ENCODE measurements around the gene PDE4D.

Gene PDE4D

DNA sequence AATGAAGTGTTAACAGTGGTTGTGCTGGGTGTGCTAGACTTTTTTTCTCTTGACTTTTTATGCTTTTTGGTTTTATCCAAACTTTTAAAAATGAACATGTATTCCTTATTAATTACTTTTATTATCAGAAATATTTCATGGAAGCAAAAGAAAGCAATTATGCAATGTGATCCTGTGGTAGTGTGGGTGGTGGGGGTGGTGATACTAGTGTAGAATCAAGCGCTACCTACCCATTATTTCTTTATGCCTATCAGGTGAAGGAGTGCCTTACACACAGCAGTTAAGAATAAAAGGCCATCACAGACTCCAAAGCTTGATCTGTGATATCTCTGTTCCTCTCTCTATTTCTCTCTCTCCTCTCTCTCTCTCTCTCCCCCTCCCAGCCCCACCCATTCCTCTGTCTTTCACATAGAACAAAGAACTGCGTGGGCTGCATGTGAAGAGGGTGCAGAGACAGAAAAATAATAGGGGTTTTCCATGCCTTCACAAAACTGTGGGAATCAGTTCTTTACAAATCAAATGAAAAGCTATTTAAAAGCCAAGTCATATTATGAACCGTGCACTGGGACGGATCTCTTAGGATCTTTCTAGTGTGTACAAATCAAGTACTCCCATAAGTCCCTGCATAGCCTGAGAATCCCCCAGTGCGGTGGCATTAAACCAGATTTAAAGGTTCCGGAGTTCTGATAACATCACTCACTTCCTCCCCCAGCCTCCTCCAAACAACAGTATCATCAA is 959.5 kb downstream of the PDE4D start:
- DNase-seq: no peak

DNA sequence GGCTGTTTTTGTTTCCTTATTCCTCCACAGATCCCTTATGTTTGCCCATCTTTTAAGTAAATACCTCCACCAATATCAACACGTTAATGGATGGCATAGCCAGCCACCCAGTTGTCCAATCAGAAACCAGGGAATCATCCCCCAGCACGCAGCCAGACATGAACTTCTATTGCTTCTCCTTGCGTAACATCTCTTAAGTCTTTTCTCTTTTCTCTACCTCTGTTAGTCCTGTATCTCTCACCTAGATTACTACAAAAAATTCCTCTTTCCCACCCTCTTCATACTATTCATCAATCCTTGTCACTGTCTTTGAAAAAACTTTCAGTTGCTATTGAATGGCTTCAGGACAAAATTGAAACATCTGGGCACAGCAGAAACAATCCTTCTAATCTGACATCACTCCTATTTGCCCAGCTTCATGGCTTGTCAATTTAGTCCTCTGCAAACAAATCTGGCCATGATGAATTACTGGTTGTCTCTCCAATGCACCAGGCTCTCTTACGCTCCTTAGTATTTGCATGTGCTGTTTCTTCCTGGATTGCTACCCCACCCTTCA is 961.4 kb downstream of the PDE4D start:
- DNase-seq: no peak

DNA sequence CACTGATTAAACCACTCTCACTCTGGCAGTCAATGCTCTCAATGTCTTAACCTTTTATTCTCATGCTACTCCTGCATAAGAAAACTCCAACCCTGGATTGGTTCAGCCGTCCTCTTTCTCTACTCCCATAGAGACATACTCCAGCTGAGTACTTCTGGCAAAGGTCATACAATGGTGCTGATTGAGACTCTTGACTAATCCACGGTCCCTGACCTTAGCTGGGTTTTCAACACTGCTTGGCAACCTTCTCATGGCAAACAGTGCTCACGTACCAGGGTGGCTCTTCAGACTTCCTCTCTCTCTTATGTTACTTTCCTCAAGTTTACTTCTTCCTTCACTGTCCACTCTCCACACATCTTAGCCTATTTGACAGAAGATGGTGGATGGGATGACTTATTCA is 963.0 kb downstream of the PDE4D start:
- no peak for DNase-seq

DNA sequence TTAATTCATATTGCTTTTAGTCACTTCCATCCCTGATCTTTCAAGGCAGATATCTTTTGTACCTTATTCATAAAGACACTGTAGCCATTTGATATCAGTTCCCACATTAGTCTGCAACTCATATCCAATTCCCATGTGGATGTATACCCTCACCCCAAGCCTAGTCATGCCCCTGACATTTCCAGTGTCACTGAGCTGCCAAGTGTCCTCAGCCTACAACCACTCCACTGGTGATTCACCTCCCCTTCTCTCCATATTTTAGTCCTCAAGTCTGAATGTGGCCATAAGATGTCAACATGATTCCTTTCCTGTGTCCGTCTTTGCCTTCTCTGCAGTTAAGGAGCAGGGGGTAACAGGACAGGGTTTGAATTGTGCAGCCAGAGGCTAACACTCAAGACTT is 963.8 kb downstream of the PDE4D start:
- DNase-seq: no peak

DNA sequence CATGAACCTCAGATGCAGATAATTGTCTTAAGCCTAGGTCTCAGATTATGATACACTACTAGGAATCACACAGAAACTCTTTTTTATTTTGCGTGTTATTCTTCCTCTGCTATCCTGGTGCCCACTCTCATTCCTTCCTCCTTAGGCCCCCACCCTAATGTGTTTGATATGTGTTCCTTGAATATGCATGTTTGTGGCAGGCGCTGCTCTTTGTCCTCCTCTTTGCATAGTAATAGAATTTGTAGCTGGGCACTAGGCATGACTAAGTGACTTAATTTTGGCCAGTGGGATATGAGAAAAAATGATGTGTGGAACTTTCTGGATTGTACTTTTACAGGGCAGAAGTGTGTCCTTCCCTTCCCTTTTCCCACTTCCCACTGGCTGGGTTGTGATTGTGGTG is 965.6 kb downstream of the PDE4D start:
- no peak for DNase-seq

DNA sequence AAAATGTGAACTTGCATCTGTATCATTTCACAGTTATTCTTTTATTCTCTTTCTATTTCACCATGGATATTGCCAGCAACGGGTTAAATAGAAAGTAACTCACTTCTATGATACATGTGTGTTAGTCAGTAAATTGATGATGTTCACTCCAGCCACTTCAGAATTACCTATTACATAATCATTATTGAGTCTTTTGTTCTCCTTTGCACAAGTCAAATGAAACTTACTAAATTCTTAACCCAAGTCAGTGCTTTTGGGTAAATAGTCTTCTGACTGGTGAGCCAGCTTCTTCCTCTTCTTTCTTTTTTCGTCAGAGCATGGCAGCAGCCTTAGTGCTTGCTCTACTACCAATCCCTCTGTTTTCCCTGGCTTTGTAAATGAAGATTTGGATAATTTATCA is 966.3 kb downstream of the PDE4D start:
- no peak for DNase-seq

DNA sequence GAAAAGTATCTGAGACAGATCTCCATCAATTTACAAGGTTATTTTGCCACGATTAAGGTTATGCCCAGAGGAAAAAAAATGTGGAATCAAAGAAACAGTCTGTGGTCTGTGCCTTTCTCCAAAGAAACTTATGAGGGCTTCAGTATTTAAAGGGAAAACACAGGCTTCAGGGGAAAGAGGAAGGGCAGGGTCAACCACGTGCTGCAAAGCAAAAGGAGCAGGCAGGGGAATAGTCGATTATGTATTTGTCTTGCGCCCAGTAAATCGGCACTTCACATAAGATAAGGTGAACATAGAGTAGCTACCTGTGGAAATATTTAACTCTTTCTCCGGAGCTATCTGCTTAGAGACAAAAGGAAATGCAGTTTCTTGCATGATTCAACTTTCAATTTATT is 967.0 kb downstream of the PDE4D start:
- no peak for DNase-seq

DNA sequence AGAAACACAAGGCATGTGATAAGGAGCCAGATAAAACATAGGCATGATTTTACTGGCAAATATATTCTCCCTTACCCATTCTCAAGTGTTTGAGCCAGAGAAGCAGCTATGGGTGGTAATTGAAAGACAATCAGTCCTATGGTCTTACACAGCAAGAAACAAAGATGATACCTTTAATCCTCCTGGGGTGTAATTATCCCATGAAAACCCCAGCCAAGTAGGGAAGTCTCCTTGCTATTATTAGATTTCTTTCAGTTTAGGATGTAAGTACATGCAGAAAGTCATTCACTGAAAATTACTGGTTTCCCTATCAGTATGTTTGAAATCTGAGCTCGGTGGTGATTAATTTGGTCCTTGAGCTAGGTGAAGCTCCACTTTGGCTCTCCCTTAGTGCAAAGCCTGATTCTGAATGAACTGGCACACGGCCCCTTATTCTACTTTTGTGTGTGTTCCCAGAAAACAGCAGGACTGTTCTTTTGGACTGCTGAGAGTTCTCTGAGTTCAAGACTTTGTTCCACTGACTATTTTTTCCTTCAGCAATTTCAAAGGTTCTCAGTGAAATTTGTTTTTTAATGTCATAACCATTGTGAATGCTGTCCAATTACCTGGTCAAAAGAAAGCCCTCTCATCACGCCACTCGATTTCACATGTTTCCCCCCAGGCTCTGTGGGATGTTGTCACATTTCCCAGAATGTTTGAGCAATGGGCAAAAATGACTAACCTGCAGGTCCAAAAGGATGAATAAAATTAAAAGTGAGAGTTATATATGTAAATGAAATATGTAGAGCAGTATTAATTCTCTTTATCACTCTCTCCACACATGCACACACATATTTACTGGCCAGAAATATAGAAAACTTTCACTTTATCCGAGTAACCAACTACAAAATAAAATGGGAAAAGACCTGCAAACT is 967.6 kb downstream of the PDE4D start:
- DNase-seq: no peak

DNA sequence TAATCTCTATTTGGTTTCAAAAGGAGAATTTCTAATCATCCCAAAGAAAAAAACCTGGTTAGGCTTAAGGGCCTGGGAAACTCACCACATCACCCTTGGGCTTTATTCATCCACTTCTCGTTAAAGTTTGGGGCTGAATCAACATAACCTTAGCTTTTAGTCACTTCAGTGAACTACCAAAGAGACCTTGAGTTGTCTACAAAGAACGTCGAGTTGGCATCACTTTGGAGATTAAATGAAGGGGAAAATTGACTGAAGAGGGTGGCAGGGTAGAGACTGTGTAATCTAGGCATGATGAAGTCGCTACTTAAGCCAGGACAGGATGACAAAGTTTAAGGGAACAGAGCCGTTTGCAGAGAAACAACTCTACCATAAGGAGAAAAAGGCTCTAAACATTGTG is 969.2 kb downstream of the PDE4D start:
- DNase-seq: no peak

DNA sequence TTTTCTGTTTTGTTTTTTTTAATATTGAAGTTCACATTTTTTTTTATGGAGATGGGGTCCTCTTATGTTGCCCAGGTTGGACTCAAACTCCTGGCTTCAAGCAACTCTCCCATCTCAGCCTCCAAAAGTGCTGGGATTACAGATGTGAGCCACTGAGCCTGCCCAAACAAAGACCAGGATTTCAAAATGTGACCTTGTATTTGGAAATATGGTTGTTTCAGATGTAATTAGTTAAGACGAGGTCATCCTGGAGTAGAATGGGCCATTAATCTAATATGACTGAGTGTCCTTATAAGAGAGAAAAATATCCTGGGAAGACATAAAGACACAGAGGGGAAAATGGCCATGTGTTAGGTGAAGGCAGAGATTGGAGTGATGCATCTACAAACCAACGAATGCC is 970.2 kb downstream of the PDE4D start:
- no peak for DNase-seq

DNA sequence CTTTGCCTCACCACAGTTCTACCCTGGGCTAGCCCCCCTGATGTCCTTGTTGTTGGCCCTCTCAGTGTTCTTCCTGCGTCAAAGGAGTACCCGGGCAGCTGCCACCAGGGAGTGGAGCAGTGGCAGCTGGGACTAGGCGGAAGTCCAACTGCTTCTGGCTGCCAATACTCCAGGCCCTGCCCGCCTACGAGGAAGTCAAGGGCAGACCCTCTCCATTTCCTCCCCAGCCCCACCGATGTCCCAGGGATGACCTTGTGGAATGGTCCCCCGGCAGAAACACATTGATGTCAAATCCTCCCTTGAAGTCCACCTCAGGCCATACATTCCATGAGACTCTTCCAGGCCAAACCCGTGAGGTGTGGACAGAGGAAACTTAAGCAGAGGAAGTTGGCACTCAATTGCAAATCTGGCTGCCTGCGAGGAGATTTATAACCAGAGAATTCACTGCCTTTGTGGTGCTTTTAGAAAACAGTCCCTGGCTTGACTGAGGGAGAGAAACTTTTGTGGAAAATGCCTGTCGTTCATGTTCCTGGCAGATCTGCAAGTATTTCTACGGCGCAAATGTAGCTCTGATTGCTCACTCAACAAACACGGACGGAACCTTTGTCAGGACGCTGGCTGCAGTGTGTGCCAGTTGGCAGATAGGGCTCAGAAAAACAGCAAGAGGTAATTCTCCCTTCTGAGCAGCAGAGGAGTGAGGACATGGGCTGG is 970.9 kb downstream of the PDE4D start:
- no peak for DNase-seq

DNA sequence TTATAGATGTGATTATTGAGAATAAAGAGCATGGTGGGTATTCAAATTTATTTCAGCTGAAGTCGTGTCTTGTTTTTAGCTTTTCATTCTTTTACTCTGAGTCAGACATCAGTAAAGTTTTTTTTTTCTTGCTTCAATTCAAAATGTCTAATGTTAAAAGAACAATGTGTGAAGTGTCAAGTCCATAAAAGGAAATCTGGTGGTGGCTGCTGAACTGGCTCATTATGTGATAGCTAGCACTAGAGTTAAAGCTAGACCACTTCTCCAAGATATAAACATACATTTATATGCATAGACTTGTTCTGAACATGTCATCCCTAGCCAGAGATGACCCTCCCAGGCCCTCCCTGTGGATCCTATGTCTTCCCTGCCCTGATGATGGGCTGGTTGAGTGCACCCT is 972.4 kb downstream of the PDE4D start:
- no peak for DNase-seq

DNA sequence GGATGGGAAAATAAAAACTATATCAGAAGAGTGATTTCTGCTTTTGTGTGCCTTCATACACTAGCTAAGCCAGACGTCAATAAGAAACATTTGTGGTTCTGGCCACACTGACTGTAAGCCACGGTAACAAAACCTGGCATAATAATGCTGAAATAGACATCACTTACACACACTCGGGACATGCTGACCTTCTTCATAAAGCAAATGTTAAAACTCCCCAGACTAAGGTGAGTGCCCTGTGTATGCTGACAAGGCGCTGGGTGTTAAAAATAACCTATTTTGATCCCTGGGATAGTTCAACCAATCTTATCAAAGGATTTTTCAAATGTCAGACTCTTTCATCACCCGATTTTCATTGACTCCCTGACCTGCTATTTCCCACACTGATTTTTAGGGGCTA is 973.7 kb downstream of the PDE4D start:
- DNase-seq: no peak
